GM18511 (cell line): ENCODE measurements around the gene FGFR2.
"Not testable (repeated sequence)": the region's sequence is repeated elsewhere in the genome, so short reads cannot be mapped to it uniquely, and the experiment has no call there.

ENCODE experiments used
- ATAC-seq: cut with Tn5 transposase; IDR thresholded peaks from one replicate; pipeline ENCODE4 v1.9.1; 2021; ENCODE audit warnings: mild to moderate bottlenecking, moderate library complexity; ENCODE audit not compliant: unreplicated experiment

FGFR2 gene

DNA sequence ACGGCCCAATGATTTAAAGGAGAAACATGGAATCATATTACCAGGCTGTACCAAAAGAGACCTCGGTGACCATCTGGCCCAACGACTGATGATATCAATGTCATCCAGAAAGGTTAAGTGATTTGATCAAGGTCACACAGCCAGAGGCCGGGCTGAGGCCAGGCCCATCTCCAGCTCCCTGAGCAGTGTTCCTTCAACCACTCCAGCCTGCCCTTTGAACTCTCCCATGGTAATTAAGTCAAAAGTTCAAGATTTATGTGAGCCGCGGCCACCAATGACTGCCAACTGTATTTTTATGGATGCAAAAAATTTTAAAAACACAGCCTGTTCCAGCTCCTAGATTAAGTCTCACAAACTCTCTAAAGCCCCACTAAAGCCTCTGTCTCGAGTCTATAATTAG lies 41.8 kb downstream of the FGFR2 start:
- ATAC-seq: no peak

DNA sequence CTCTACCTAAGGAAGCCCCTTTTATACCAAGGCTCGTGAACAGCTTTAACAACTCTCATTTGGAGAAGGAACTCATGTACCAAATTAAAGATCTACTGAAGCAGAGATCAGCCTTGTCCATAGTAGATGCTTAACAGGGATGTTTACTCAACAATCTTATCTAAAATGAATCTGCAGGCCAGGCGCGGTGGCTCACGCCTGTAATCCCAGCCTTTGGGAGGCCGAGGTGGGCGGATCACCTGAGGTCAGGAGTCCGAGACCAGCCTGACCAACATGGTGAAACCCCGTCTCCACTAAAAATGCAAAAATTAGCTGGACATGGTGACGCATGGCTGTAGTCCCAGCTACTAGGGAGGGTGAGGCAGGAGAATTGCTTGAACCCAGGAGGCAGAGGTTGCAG lies 43.3 kb downstream of the FGFR2 start:
- ATAC-seq: not testable (repeated sequence)

GRCh38 chr10:121553511-121554264 lies 44.6 kb downstream of the FGFR2 start:
- no peak for ATAC-seq

DNA sequence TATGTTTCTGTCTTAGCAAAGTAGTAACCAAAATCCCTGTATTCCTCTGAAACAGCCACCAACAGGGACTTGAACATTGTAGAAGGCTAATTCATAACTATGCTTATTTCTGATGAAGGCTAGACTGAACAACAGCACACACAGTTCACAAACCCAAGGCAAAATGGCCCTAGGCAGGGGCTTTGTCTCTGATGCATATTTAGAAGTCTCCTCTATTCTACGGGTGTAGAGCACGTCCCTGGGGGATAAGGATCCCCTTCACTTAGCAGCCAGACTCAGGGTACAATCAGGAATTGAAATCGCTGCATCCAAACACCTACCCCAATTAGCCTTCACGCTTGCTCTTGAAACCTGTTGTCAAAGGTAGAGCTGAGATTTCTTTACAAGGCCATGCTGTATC lies 45.5 kb downstream of the FGFR2 start:
- ATAC-seq: no peak

DNA sequence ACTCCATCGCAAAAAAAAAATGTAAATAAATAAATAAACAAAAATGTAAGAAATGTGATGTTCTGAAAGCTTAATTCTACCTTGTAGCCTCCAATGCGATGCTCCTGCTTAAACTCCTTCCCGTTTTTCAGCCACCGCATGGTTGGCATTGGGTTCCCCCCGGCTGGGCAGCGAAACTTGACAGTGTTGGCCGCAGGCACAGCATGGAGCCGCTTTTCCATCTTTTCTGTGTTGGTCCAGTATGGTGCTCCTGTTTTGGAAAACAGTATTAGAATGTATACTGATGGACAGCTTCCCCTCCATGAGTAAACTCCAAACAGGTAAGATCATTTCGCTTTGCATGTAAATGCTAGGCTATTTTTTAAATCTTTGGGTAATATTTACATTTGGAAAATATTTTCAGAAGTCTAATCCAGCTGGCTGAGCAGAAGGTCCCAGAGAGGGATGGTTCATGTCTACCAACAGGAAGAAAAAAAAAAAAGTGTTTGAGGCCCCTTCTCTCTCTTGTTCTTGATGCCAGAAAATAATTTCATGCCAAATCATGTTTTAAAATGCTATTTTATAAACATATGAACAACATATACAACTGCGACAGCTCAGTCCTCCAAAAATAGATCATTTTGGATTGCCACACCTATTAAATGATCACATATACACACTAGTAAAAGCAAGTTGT lies 46.9 kb downstream of the FGFR2 start:
- ATAC-seq: no peak

GRCh38 chr10:121544301-121544869 lies 53.9 kb downstream of the FGFR2 start:
- ATAC-seq: no peak

- no peak for ATAC-seq
Measured at GRCh38 chr10:121543545-121543944, 54.7 kb downstream of the FGFR2 start.

DNA sequence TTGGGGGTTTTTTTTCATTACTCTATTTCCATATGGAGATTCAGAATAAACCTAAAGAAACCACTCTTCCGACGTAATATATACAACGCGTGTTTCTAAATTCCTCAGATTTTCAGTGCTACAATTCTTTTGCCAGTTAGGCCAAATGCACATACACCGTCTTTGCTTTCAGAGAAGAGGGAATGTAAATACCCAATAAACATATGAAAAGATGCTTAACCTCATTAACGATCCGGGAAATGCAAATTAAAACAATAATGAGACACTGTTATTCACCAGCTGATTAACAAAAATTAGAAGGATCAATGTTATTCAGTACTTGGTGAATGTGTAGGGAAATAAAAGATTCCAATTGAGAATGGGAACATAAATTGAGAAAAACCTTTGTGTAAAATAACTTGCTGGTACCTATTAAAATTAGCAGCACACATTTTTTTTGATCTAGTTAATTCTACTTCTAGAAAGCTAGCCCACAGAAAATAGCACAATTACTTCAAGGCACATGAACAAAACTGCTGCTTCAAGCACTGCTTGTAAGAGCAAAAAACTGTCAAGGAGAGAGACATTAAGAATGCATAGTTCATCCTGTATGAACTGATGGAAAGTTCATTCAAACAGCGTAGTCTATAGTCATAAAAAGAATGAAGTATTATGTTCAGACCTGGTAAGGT lies 56.7 kb downstream of the FGFR2 start:
- ATAC-seq: no peak

GRCh38 chr10:121540732-121541395 lies 57.4 kb downstream of the FGFR2 start:
- ATAC-seq: no peak

DNA sequence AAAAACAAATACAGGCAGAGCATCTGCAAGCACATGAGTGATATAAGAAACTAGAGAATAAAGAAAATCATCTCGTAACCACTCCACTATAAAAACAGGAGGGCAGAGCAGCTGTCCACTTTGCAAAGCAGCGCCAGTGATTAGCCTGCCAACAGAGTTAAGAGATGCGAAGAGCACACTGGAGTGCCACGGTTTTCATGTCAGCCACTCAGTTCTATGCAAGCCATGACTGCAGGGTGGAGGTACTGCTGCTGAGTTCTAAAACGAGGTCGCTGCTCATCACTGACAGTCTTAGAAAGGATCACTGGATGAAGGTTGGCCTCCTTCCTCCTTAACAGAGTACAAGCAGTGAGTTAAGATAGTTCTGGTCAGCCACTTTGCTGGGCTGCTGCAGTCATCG lies 58.5 kb downstream of the FGFR2 start:
- no peak for ATAC-seq

DNA sequence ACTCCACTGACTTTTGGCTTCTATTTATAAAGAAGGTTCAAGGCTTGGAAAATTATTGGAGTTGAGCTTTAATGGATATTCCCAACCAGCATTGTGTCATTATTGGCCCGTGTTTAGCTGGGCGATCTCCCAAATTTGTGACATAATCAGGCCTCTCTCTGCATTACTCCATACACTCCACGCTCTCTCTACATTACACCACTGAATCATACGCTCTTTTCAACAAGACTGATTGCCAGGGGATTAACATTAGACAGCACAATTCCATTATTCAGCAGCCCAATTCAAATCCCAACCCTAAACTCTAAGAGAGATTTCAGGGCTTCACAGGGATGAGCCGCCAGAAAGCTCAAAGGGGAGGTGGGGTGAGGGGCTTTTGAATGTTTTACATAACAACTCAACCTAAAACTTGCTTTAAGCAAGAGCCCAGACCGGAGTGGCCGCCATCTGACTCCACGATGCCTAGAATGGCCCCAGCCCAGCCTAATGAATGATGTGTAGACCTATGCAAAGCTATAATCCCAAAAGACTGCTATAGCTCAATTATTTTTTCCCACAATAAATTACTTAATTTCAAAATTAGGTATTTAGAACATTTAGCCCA lies 61.8 kb downstream of the FGFR2 start:
- ATAC-seq: no peak

GRCh38 chr10:121535381-121535780 lies 62.9 kb downstream of the FGFR2 start:
- no peak for ATAC-seq

- no peak for ATAC-seq
Measured at GRCh38 chr10:121532292-121532864, 65.9 kb downstream of the FGFR2 start.

DNA sequence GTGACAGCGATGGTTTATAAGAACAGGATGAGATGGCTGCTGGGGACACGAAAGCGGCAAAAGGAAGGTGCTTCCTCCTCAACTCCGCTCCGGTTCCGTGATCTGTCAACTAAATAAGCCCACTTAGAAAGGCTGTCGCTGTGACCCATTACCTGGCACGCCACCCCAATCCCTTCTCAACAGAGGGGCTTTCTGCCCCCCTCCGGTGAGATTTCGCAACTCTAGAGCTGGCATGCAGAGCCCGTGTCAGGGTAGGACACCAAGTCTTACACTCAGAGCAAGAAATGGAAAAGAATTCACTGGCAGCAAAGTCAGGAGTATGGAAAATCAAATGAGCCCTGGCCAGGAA lies 66.4 kb downstream of the FGFR2 start:
- no peak for ATAC-seq

- ATAC-seq: no peak
Measured at GRCh38 chr10:121531076-121531829, 67.0 kb downstream of the FGFR2 start.

DNA sequence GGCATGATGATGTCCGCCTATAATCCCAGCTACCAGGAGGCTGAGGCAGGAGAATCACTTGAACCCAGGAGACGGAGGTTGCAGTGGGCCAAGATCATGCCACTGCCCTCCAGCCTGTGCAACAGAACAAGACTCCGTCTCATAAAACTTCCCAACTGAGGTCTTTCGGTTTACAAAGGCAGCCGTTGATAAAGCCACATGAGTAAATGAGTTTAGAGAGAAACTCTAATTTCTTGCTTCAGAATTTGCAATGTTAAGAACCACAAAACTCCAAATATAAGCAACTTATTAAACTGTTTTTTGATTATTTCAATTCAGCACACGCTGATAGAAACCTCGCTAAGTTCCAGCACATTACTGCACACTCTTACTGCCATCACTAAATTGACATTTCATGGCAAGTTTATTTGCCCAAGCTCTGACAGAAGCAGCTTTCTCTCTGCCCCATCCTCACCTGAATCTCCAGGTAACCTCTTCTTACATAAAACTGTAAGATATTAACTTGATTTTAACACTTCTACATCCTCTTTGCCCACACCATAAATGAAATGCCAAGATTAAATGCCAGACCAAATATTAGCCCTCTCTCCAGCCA lies 67.7 kb downstream of the FGFR2 start:
- ATAC-seq: no peak

- ATAC-seq: no peak
Measured at GRCh38 chr10:121527690-121528089, 70.6 kb downstream of the FGFR2 start.

DNA sequence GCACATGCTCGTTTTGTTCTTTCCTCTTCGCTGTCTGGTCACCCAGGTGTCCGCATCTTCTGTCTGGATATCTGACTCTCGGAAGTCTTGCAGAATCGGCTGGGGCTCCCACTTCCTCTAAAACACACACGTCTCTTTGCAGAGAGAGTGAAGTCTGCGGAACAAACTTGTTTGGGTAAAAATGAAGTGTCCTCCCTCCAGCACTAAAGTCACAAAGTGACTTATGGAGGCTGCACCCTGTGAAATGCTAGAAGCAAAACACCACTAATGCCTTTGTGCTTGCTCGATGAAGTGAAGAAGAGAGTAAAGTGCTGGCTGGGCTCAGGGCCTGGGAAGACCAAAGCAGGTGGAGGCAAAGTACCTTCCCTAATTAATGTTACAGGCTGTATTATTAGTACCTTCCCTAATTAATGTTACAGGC lies 71.4 kb downstream of the FGFR2 start:
- no peak for ATAC-seq

- ATAC-seq: no peak
Measured at GRCh38 chr10:121526135-121526790, 72.0 kb downstream of the FGFR2 start.
